Activated CD4-positive, alpha-beta T cell treated with anti-CD3 and anti-CD28 coated beads, Interleukin-2, amount 50 U/mL, for 1 hour (primary cell): Measurements from ENCODE around the gene ANKFN1.

Source experiments
- DNase-seq: peaks from one replicate; pipeline ENCODE4 v3.0.0-alpha.2; 2020

ANKFN1 gene

DNA sequence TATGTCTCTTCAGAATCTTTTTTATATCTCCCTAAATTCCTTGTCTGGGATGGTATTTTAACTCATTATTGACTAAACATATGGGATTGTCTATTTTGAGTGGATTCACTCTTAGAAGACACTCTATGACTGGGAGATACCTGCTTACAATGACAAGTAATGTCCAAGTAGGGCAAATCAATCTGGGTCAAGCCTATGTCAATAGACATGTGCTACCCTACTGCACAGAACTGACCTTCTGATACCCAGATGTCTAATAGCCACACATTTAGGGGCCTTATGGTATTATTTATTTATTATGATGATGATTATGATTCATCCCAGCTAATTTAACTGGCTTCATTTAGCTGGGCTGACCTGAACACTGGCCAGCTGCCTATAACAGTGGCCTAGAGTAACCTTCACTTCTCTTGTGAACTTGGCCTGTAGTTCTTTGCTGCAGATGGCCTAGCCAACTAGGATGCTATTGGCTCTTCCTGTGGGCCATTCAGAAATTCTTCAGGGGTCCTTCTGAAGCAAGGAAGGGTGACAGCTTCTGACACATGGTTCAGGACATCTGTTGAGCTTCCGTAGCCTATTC lies 138.0 kb downstream of the ANKFN1 start:
- DNase-seq = no peak

DNA sequence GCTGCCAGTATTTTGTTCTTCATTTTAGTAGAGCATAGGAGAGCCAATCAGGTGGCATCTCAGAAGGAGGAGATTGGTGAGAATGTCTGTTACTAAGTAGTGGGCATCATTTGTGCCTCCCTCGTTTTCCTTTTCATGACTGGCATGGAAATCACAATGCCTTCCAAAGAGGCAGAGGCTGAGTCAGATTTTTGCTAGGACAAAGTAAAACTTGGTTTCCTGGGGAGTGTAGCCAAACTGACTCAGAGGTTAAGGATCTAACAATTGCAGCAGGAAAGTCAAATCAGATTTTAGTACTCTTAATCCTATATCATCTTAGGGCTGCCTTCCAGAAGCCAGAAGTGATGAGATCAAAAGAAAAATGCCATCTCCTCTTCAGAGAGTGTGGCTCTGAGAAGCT lies 138.7 kb downstream of the ANKFN1 start:
- no peak for DNase-seq

DNA sequence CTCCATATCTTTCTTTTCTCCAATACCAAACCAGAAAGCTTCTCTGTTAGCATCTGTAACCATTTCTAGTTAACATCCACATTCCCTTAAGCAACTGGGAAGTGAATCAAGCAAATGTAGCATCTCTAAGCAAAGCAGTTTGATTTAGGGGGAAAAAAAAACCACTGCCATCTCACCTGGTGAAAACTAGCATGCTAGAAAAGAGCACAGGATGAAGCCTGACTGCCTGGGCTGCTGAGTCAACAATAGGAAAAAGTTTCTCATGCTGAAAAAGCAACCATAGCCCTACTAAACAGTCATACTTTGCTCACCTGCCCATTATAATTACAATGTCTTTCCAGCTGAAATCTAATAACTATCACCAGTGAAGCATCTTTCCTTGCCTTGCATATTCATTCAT lies 139.3 kb downstream of the ANKFN1 start:
- no peak for DNase-seq

DNA sequence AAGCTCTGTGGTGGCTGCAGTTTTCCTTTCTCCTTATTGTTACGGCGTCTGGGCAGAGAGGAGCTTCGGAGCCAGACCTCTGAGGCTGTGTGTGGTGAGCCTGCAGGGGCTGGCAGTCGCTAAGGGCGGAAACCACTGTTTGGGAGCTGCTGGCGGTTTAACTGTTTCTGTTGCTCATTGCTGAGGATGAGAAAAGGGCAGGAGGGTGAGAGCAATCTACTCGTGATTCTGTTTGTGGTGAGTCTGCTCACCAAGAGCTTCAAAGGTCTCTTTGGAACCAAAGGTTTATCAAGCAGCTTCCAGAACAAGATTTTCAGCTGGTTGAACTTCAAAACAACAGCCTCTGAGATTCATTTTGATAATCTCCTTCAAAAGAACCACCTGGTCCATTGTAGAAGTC lies 143.9 kb downstream of the ANKFN1 start:
- no peak for DNase-seq

DNA sequence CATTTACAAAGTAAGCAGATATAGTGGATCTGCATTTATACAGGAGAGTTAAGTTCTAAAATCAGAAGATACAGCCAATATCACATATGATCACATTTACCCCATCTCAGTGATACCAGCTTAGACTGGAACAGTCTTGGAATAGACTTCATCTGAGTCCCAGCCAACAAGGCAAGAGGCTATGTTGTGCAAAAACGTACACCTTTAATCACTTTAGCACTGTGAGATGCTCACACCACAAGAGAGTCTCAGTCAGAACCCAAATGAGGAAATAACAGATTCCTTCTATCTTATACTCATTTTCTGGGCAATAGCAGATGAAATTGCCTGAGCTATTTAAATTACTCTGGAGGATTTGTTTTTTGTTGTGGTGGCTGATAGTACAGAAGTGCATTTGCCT lies 145.6 kb downstream of the ANKFN1 start:
- no peak for DNase-seq

DNA sequence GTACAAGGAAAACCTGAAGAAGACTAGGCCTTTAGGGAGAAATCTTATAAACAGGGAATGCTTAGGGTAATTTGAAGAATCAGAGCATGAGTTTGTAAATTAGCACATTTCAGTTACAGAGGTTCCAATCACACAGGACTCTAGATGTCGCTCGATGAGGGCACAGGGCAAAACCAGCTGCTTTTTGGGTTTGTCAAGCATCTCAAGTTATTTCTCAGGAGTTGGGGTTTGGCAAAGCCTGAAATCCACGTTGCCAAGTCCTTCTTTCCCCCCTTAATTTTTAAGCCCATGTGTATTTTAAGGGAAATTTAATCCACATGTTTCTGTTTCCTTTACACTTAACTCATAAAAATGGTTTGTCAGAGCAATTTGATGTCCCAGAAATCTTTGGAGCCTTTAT lies 146.9 kb downstream of the ANKFN1 start:
- DNase-seq = no peak

DNA sequence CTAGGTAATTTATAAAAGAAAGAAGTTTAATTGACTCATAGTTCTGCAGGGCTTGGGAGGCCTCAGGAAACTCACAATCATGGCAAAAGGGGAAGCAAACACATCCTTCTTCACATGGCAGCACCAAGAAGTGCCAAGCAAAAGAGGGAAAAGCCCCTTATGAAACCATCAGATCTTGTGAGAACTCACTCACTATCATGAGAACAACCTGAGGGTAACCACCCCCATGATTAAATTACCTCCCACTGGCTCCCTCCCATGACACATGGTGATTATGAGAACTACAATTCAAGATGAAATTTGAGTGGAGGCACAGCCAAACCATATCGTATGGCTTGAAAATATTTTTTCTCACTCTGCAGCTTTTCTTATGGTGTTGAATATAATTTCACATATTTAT lies 151.7 kb downstream of the ANKFN1 start:
- no peak for DNase-seq

DNA sequence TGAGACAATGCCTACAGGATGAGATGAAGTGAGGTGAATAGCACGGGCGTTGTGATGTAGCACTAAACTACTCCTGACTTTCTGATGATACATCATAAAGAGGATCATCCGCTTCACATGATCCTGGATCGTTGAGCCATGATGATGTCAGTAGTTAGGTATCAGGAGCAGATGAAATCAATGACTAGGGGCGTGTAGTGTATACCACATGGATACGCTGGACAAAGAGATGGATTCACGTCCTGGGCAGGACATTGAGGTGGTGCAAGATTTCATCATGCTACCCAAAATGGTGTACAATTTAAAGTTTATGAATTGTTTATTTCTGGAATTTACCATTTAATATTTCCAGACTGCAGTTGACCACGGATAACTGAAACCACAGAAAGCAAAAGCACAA lies 156.6 kb downstream of the ANKFN1 start:
- no peak for DNase-seq

DNA sequence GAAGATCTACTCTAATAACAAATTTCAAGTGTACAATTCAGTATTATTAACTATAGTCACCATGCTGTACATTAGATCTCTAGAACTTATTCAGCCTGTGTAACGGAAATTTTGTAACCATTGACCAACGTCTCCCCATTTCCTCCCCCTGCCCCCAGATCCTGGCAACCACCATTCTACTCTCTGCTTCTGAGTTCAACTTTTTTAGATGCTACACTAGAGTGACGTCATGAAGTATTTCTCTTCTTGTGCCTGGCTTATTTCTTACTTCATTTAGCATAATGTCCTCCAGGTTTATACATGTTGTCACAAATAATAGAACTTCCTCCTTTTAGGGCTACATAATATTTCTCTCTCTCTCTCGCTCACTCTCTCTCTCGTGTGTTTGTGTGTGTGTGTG lies 157.5 kb downstream of the ANKFN1 start:
- DNase-seq = no peak

DNA sequence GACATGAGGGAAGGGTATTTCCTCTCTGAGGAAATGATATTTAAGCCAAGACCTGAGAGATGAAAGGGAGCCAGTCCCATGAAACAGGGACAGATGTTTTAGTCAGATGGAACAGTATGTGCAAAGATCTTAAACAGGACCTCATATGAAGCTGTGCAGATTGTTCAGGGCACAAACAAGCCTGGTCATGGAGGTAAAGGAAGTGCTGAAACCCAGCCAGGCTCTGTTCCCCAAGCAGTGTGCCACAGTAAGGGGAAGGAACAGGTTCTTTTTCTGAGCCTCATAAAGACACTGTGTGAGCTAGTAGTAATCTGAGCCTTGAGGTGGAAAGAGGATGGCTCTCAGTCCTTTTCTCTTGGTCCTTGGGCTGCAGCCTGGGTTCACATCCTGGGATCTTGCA lies 159.9 kb downstream of the ANKFN1 start:
- DNase-seq = no peak

DNA sequence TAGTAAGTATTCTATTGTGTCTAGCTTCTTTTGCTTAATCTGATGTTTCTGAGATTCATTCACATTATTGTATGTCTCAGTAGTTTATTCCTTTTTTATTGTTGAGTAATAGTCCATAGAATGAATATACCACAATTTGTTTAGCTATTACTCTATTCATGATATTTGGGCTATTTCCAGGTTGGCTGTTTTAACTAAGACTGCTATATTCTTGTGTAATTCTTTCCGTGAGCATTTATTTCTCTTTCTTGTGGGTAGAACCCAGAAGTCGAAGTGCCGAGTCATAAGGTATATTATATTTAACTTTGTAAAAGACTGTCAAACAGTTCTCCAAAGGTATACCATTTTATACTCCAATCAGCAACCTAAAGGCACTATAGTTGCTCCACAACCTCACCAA lies 160.8 kb downstream of the ANKFN1 start:
- no peak for DNase-seq

DNA sequence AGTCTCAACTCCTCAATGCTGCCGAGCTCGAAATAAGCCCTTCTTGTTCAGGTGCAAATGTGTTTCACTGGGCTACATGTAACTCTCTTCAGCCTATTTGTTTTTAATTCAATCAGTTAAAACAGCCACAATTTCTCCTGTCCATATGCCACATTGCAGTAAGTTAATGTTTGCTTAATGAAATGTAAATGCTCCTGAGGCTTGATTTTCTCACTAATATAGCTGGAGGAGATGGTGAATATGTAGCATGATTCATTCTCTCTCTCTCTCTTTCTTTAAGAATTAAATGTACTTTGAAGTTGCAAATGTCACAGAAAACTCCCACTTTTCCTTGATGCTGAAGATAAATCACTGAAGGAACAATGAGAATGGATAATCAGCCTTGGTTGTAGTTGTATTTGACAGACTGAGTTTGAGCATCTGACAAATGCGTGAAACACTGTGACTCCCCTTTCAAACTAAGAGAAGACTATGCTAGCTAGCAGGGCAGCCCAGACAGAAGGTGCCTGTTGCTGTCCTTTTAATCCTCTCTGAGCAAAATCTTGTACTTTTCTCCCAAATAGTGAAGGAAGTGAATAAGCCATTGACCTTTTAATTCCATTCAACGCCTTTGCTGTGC lies 161.8 kb downstream of the ANKFN1 start:
- no peak for DNase-seq

DNA sequence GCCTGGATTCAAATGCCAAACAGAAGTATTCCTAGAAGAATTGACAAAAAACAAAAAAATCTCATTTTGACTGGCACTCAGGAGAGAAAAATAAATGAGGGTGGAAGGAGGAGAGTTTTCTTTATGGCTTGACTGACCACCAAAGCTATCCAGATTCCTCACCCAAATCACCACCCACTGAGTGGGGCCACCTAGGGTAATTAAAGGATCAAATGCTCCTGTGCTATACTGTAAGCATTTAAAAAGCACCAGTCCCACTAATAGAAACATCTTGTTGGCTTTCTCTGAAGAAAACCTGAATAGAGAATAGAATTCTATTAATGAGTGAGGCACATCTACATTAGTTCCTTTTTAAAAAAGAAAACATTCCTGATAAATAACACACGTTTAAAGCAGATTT lies 163.3 kb downstream of the ANKFN1 start:
- DNase-seq = no peak

DNA sequence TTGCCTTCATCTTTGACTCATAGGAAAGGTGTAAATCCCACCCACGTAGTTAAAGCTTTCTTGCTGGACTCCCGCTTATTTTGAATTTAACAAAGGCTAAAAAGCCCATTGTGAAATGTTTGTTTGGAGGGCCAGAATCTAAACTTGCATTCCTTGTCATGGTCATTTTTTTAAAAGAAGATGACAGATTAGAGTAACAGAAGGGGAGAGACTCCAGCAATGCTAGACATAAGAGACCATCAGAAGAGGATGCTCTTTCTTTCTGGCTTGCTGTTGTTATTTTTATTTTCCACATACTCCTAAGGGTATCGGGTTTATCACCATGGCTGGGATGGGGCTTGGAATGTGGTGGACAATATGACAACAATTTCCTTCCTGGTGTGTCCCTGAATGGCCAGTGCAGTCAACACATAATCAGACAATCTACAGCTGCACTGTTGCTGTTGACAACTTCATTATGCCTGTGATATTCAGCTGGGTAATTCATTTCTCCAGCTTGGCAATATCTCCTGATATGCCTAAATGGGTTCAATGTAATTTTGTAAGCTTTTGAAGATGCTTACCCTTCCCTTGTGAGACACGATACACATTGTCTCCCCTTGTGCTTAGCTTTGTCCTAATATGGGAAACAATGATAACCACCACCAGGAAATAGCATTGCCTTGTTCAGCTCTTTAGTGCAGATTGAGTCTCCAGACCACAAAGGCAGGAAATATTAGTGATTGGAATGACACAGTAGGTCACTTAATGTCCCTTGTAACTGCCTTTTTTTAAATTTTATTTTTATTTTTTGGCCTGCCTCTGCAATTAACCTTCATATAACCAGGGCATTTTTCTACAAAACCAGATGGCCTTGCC lies 164.3 kb downstream of the ANKFN1 start:
- no peak for DNase-seq

DNA sequence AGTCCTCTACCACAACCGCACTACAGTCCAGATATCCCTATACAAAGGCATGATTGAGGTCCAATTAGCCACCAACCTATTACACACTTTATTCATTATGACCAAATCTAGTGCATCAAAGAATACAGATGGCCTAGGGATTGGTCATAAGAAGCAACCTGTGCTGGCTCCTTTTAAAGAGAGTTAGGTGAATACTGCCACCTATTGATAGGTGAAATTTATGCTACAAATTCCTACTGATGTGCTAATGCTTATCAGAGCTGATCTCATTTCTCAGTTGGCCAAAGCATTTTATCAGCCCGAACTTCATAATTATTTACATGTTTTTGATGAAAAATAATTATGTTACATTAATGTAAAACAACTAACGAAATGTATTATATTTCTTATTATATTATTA lies 166.3 kb downstream of the ANKFN1 start:
- DNase-seq = no peak

DNA sequence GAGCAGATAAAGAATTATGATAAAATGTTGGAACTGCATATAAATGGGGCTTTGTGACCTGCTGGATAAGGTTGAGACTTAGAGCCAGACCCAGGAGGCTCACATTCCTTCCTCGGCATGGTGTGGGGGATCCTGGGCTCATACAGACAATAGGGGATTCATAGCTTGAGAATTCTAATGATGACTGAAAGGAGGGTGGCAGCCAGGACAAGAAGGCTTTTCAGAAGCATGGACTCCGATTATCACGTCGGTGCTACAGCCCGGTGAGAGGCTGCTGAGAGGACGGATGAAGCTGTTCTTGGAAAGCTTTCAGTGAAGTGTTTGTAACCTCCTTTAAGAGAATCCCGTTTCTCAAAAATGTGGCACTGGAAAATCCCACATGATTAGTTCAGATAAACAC lies 167.2 kb downstream of the ANKFN1 start:
- DNase-seq = no peak

DNA sequence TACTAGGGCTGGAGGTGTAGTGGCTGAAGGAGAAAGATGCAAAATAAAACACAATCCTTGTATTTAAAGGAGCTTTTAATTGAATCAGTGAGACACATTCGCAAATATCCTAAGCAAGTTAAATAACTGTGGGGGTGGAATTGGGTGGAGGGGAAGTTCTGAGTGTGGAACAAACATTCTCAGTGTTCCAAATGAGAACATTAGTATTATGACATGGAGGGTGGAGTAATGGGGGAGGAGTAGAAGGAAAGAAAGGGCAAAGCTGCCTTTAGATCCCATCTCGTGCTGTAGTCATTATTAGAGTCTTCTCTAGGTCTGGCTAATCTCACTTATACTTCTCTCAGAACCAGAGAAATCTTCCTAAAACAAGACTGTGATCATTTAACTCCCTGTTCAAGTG lies 169.7 kb downstream of the ANKFN1 start:
- no peak for DNase-seq

DNA sequence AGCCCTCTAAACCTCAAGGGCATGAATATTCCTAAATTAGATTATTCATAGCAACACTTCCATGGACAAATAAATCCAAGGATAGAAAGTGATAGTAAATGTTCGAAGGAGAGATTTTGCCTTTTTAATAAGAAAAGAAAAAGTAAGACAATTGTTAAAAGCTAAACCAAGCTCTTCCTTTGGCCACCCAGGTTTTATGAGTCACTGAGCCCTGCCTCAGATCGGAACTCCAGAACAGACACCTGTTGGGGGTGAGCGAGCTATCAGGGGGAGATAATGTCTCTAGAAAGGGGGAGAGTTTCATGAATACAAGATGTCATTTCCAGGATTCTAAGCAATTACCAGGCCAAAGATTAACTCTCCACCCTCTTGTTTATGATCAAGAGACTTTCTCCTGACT lies 171.4 kb downstream of the ANKFN1 start:
- no peak for DNase-seq

DNA sequence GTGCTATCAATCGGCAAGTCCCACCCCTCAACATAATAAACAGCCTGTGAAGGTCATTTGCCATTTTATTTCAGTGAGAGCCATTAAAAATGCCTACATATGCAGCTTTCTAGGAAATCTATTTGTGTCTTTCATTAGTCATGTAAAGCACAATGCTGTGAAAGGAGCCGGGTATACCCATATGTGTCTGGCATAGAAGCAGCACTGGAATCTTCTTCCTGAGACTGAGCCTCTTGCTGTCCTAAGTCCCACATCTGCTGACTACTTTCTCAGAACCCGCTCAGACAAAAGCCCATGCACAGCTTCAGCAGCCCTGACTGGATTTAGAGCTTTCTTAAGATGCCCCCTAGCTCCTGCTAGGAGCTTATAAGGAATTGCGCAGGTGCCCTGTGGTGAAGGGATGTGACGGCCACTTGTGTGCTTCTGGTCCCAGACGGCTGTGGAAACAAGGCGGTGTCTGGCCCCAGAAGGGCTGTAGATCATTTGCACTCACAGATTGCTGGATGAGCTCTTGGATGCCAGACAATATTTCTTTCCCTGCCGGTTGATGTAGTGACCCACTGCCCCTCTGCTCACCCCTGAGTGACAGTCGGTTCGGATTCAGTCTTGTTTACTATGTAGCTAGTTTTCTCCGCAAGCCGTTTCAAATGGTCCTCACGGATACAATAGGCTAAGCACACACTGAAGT lies 172.2 kb downstream of the ANKFN1 start:
- DNase-seq = no peak

DNA sequence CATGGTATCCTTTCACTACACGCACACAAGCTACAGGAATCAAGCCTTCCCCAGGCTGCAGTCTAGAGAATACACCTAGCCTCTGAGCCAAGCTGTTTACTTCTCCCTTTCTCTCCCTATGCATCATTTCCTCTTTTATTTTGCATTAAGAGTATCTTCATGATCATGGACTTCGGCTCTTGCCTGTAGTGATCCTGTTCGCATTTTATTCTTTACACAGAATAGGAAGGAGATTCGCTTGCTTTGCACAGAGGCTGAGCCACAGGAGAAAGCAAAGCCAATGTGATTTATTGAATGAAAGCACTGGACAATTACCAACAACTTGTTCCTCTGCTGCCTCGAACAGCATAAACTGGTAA lies 172.7 kb downstream of the ANKFN1 start:
- no peak for DNase-seq

DNA sequence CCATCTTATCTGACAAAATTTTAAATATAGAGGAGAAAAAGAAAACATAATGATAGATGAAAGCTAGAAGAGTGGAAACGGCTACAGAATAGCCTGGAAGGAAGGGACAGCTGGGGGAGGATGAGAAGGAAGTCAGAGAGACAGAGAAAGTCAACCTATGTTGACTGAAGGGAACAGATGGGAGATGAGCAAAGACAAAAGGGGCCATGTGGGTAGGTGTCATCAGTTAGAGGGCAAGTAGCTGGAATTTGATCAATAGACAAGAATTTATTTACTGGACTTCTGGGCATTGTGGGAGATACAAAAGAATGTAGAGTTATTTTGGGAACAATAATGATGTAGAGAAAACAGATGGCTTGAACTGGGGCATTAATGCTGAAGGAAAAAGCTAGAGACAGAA lies 194.4 kb downstream of the ANKFN1 start:
- DNase-seq = no peak

DNA sequence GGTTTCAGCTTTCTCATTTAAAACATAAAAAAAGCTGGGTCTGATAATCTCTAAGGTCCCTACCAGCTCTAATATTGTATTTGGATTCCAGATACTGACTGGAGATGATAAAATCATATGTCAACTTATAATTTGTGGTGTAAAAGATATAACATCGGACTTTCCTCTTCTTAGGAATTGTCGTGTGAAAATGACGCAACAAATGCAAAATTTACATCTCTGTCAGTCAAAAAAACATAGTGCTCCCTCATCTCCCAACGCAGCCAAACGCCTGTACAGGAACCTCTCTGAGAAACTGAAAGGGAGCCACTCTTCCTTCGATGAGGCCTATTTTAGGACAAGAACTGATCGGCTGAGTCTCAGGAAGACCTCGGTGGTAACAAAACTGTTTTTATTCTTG lies 197.3 kb downstream of the ANKFN1 start:
- DNase-seq = no peak

DNA sequence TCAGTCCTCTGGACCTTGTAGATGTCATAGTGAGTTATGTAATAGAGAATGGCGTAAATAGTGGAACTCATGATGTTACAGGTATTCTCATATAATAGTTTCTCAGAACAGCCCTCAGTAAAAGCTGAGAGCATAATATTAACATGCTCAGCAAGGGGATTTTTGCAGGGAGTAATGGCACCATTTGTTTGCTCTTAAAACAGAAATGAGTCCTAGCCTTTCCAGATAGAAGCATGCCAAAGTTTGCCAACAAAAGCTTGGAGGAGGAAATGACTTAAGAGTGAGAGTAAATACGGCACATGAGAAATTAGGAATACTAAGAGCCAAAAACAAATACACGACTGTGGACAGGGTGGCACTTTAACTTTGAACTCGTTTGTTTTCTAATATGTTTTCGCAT lies 198.4 kb downstream of the ANKFN1 start:
- no peak for DNase-seq

DNA sequence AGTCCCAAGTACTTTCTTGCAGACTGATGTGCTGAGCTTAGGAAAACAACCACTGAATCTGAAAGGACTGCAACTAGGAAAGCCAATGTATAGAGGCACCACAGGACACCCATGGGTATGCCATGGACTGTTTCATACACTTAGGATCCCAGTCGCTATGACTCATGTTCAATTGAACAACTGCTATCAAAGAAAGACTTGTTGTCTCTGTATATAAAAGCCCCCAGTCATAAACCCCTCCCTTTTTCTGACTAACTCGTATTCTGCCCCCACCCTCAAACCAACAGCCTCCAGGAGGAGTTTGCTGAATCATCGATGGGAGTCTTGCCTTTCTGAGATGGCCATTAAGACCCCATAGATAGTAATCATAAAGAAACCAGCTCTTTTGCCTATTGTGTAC lies 205.4 kb downstream of the ANKFN1 start:
- DNase-seq = no peak
